HG03066 (cell line): Measurements from ENCODE around the gene DEXI.

Experiments used
- ATAC-seq: cut with Tn5 transposase; IDR thresholded peaks from one replicate; pipeline ENCODE4 v1.9.1; 2021; ENCODE audit warnings: low read depth; ENCODE audit not compliant: unreplicated experiment

The DEXI gene

GRCh38 chr16:10942352-10943063, at the start of gene DEXI:
DEXI (minus strand) TSS chr16:10942468; CDS start chr16:10942005, 463 bp downstream.
- peak; percentile 47 for ATAC-seq

GRCh38 chr16:10990378-10990777, 48.1 kb upstream of the DEXI start:
- no peak for ATAC-seq

- no peak for ATAC-seq
Measured at GRCh38 chr16:10989559-10989958, 47.3 kb upstream of the DEXI start.

GRCh38 chr16:10988879-10989278, 46.6 kb upstream of the DEXI start:
- ATAC-seq = no peak

GRCh38 chr16:10988164-10988803, 46.0 kb upstream of the DEXI start:
- ATAC-seq = no peak

- no peak for ATAC-seq
Measured at GRCh38 chr16:10987361-10988163, 45.3 kb upstream of the DEXI start.

- ATAC-seq = no peak
Measured at GRCh38 chr16:10984509-10984908, 42.2 kb upstream of the DEXI start.

- no peak for ATAC-seq
Measured at GRCh38 chr16:10983159-10983558, 40.9 kb upstream of the DEXI start.

GRCh38 chr16:10982465-10983150, 40.3 kb upstream of the DEXI start:
- no peak for ATAC-seq

- peak; percentile 70 for ATAC-seq
Measured at GRCh38 chr16:10981697-10982216, 39.5 kb upstream of the DEXI start.

GRCh38 chr16:10980813-10981212, 38.5 kb upstream of the DEXI start:
- ATAC-seq = no peak

- ATAC-seq = no peak
Measured at GRCh38 chr16:10979717-10980601, 37.7 kb upstream of the DEXI start.

- ATAC-seq = no peak
Measured at GRCh38 chr16:10978871-10979446, 36.7 kb upstream of the DEXI start.

- ATAC-seq = no peak
Measured at GRCh38 chr16:10978124-10978523, 35.9 kb upstream of the DEXI start.

GRCh38 chr16:10976634-10977033, 34.4 kb upstream of the DEXI start:
- no peak for ATAC-seq

- no peak for ATAC-seq
Measured at GRCh38 chr16:10972819-10973464, 30.7 kb upstream of the DEXI start.

GRCh38 chr16:10972108-10972818, 30.0 kb upstream of the DEXI start:
- ATAC-seq = no peak

- ATAC-seq = no peak
Measured at GRCh38 chr16:10971560-10971961, 29.3 kb upstream of the DEXI start.
